Stimulated activated CD8-positive, alpha-beta memory T cell treated with anti-CD3 and anti-CD28 coated beads, Interleukin-12 subunit alpha, Interleukin-12 subunit beta, amount 100 ng/mL, for 24 hours (primary cell): ENCODE results near the gene XAF1.
"Not testable (repeated sequence)": the region's sequence is repeated elsewhere in the genome, so short reads cannot be mapped to it uniquely, and the experiment has no call there.

ENCODE experiments used
- DNase-seq: peaks from one replicate; pipeline ENCODE4 v3.0.0-alpha.2; 2020; ENCODE audit errors: extremely low read depth

Gene XAF1, protein sequence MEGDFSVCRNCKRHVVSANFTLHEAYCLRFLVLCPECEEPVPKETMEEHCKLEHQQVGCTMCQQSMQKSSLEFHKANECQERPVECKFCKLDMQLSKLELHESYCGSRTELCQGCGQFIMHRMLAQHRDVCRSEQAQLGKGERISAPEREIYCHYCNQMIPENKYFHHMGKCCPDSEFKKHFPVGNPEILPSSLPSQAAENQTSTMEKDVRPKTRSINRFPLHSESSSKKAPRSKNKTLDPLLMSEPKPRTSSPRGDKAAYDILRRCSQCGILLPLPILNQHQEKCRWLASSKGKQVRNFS

GRCh38 chr17:6755731-6756184 is at the start of gene XAF1:
Gene XAF1, plus strand, starts transcription at chr17:6756046. Its CDS starts 33 bp downstream, at chr17:6756079.
- DNase-seq: no peak

DNA sequence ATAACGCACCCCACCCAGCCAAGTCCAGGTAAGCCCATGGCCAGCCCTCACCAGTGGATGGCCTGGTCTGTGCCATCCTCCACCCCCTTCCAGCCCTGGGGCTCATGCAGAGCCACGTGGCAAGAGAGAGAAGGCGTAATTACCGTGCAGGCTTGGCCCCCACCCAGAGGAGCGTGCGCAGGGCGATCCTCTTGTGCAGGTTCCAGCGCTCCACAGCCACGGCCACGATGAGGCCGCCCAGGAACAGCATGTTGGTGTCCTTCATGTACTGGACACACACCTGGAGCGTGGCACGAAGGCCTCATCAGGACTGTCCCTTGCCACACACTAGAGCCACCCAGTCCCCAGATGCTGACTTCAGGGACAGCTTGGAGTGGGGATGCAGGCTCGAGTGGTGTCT is 49.3 kb upstream of the XAF1 start:
- no peak for DNase-seq

DNA sequence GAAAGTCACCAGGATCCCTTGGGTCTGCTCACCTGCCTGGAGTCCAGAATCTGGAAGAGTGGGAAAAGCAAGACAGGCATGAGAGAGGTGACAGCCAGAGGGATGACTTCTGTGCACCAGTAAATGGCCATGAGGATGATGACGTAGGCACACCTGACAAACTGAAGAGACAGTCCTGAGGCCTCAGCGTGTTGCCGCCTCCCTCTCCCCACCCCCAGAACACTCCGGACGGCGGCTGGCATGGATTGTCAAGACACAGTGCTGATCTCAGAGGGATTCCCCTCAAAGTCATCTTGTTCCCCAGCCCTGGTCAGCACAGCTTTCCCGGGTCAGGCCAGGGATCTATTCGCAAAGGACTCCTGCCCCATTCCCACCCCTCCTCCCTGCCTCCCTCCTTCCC is 48.9 kb upstream of the XAF1 start:
- DNase-seq: no peak

GRCh38 chr17:6708357-6708961 is 47.4 kb upstream of the XAF1 start:
- DNase-seq: no peak

DNA sequence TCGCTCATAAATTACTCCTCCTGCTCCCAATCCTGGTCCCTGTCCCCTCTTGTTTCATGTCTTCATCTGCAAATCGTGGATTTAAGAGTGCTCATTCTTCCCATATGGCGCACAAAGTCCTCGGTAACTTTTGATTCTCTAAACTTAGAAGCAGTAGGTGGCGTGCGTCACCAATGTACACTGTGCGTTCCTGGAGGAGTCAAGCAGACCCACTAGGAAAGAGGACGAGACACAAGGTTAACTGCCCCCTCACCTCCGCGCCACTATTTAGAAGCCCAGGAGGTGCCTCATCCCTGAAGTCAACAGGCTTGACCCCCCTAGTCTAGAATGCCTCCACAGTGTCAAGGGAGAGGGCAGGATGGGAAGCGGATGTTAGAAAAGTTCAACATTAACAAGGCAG is 45.5 kb upstream of the XAF1 start:
- no peak for DNase-seq

DNA sequence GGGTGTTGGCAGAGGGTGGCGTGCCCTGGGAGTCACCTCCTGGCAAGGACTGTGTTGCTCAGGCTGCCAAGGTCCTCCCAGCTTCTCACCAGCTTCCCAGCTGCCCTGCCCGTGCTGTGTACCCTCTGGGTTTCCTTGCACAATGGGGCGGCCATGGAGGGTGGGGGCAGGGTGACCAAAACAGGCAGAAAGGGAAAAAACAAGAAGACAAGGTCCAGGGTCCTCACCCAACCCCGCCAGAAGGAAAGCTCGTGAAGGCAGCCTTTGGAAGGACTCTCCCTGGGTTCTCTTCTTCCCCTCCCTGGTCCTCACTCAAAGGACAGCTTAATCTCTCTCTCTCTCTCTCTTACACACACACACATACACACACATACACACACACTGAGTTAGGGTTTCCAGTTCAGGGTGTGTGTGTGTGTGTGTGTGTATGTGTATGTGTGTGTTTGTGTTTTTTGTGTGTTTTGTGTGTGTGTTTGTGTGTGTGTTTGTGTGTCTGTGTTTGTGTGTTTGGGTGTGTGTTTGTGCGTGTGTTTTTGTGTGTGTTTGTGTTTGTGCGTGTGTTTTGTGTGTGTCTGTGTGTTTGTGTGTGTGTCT is 44.7 kb upstream of the XAF1 start:
- no peak for DNase-seq

DNA sequence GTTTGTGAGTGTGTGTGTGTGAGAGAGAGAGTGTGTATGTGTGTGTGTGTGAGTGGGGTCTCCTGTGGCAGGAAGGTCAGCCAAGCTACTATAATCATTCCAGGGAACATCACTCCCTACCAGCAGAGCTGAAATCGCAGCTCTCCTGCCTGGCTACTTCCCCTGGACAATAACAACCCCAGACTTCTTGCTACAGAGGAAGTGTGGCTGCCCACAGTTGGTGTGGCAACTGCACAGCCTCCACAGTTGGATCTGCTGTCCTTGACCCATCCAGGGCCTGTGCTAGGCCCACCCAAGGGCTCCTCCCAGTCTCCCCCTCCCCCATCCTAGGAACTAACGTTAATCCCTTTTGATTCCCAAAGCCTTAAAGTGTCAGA is 44.2 kb upstream of the XAF1 start:
- no peak for DNase-seq

- no peak for DNase-seq
Observed at GRCh38 chr17:6712058-6712853, 43.6 kb upstream of the XAF1 start.

DNA sequence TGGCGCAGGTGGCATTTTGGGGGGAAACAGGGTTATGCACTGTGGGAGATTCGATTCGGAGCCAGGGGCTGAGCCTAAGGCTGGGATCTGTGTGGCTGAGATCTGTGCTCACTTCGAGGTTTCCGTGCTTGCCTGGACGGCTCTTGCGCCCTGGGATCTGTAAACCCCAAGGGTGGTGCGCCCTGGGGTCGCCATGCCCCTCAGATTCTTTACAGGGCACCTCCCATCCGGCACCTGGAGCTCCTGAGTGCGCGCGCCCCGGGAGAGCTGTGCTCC is 43.1 kb upstream of the XAF1 start:
- DNase-seq: no peak

DNA sequence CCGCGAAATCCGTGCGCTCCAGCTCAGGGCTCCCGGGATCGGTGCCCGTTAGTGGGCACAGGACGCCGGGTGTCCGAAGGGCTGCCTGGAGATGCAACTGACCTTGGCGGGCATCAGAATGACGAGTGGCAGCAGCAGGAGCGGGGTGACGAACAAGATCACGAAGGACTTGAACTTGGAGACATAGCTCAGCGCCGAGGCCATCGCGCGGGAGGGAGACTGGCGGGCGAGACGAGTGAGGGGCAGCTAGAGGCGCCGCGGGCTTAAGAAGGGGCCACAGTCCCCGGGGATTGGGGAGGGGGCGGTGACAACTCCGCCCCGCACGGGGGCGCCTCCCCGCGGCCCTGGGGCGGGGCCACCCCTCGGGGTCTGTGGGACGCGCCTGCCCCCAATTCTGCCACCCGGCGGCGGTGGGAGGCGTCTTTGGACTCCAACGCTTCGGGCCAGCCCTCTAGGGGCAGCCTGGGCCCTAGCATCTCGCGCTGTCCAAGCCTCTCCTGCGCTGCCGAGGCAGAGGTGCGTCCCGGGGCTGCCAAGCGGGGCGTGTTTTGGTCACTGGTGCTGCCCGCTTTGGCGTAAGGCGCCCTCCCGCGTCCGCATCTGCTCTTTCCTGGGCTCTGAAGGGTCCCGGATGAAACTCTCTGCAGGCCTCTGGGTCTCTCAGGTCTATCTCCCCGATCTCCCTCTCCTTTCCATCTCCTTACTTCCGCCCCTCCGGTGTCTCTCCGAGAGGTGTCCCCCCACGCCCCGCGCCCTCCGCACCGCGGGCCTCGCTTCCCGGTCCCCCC is 42.5 kb upstream of the XAF1 start, which contains the start of gene SLC13A5:
SLC13A5 (minus strand) TSS at position 240 of the 788 bp plus-strand sequence; CDS start at position 204, 36 bp downstream.
- no peak for DNase-seq

GRCh38 chr17:6713918-6714271 is 42.0 kb upstream of the XAF1 start:
- no peak for DNase-seq

DNA sequence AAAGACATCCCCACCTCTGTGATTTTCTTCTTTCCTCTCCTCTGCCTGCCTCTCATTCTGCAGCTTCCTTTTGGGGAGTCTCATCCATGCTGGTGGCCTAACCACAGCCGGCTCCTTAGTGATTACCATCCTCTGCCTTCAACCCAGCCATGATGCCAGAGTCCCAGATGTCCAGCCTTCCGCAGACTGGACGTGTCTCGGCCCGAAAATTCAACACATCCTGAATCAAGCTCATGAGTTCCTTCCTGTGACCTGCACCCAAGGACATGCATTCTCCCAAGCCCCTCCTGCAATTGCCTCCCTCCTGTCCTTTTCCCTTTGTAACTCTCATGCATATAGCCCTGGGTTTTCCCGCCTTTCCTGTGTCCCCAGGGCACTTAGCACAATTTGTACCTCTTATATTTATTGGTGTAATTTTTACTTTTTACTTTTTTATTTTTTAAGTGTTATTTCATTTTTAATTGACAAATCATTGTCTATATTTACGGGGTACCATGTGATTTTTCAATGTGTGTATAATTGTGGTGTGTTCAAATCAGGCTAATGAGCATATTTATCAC is 41.5 kb upstream of the XAF1 start:
- DNase-seq: no peak

GRCh38 chr17:6716736-6717135 is 39.1 kb upstream of the XAF1 start:
- no peak for DNase-seq

- no peak for DNase-seq
Observed at GRCh38 chr17:6721744-6722143, 34.1 kb upstream of the XAF1 start.

DNA sequence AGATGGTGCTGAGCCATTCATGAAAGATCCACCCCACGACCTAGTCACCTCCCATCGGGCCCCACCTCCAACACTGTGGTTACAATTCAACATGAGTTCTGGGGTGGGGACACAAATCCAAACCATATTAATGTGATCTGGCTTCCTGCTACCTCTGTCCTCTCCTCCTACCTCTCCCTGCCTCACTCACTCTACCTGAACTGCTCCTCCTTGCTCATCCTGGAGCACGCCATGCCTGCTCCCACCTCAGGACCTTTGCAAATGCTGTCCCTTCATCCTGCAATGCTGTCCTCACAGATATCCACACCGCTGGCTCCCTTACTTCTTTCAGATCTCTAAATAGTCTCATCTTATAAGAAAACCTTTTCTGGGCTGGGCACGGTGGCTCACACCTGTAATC is 31.8 kb upstream of the XAF1 start:
- no peak for DNase-seq

DNA sequence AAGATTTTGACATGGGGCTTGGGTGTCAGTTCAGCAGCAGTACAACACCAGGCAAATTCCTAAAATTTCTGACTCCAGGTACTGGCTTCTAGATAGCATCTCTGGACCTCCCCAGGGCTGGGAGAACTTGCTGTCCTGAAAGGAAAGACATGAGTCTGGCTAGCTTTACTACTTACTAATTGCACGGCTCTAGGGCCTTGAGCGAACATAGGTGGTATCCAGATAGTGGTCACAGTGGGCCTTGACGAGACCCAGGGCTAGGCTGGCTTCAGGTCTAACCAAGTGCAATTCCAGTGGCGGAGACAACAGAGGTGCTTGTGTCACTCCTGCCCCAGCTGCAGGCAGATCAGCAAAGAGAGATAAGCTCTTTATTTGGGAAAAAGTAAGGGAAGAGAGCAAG is 26.3 kb upstream of the XAF1 start:
- no peak for DNase-seq

- not testable (repeated sequence) for DNase-seq
Observed at GRCh38 chr17:6746665-6747064, 9.2 kb upstream of the XAF1 start.

DNA sequence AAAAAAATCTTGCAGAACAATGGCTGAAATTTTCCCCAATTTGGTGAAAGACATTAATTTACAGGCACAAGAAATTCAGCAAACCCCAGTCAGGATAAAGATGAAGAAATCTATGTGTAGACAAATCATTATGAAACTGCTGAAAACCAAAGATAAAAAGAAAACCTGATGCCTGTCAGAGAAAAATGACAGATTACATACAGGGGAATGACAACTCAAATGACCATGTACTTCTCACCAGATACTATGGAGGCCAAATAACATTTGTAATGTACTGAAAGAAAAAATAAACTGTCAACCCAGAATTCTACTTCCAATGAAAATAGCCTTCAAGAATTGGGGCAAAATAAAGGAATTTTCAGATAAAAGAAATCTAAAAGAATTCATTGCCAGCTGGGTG is 7.2 kb upstream of the XAF1 start:
- no peak for DNase-seq

DNA sequence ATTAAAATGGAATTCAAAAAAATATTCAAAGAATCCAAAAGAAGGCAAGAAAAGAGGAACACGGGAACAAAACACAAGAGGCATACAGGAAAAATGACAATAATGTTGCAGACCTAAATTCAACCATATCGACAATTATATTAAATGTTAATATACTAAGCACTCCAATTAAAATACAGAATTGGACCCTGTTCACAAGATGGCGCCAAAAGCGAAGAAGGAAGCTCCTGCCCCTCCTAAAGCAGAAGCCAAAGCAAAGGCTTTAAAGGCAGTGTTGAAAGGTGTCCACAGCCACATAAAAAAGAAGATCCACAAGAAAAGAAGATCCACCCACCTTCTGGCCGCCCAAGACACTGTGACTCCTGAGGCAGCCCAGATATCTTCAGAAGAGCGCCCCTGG is 6.3 kb upstream of the XAF1 start:
- no peak for DNase-seq

DNA sequence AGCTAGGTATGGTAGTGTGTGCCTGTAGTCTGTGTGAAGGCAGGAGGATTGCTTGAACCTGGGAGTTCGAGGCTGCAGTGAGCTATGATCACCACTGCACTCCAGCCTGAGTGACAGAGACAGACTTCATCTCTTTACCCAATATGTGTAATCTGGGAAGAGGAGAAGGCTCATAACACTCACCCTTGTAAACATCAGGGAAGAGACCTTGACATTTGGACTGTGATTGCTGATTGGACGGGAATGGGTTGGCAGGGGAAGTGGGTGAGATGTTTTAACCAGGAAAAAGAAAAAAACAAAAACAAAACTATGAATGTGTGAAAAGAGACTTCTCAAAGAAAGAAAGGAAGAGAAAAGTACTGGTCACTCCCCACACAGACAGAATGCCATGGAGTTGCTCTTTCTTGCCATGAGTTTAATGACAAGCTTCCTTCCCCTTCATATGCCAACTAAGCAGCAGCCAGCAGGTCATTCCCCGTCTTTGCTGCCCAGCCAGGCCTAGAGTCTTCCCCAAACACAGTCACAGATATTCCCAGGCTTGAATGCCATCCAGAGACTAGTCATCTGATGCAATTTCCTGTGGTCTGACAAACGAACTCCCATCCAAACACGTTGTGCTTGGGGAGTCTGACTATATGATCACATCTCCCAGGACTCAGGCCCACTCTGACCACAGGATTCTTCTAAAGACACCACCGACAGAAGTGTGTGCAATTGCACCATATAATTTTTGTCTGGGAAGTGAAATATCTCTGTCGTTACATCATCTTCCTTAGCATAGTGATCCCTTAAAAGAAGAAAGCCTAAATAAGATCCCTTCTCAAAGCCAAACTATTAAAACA is 3.6 kb upstream of the XAF1 start:
- DNase-seq: no peak

DNA sequence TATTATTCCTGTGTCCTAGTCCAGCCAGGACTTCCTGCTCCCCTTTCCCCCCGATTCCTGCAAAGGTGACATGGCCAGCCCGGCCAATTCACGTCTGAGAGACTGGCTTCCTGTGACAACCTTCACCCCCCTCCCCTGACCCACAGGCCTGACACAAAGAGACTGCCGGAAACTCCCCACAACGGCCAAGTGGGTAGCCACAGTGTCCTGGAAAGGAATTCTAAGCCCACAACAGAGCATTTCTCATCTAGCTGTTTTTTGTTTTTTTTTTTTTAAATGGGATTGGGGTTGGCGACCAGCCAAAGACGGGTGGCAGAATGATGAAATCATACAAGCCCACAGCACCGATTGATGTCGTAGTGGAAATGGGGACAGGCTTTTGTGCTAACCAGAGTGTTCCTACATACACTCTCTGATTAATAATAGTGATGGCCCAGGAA is 2.8 kb upstream of the XAF1 start:
- no peak for DNase-seq
